Endothelial cell of umbilical vein (primary cell): ENCODE results near the gene HSPA5. TPM values are rescaled to one million over a fixed set of nuclear protein-coding genes. Genes with fewer than 3 reads are reported as not detected.
"Not testable (repeated sequence)": the region's sequence is repeated elsewhere in the genome, so short reads cannot be mapped to it uniquely, and the experiment has no call there.

ENCODE experiments used
- BruUV-seq: library from RNA; stranded (reverse); fragments of 400-500 nt; replicated peaks from 2 replicates; lab custom pipeline; 2021; lab: Mats Ljungman, UMichigan
- CTCF ChIA-PET: fragments of 300-600, 350-600 bp; sonication (Branson Sonifier 250); formaldehyde crosslinking; loops from one replicate; lab custom pipeline; 2021; ENCODE audit warnings: antibody characterized with exemption, inconsistent platforms; lab: Charles Lee
- POLR2A ChIA-PET: fragments of 300-600, 350-600 bp; sonication (Branson Sonifier 250); formaldehyde crosslinking; loops from one replicate; lab custom pipeline; 2021; ENCODE audit warnings: antibody characterized with exemption, inconsistent platforms; lab: Charles Lee
- DNase-seq: peaks from one replicate; pipeline ENCODE4 v3.0.0-alpha.2; 2011; ENCODE audit warnings: low read depth, low spot score
- FAIRE-seq: peaks from 2 replicates; lab custom pipeline; 2011; peaks lifted over from hg19 to GRCh38; lab: Jason Lieb, UNC
- H2AFZ ChIP-seq: 2 replicates; pipeline ENCODE4 v1.6.0; 2012; ENCODE audit warnings: low read depth, low read length, control low read depth, inconsistent platforms
- H3K27ac ChIP-seq: 2 replicates; pipeline ENCODE4 v1.5.1; 2011; ENCODE audit warnings: low read depth, mild to moderate bottlenecking, control low read depth, low read length, moderate library complexity; ENCODE audit not compliant: insufficient read depth
- H3K27me3 ChIP-seq, 2 experiments: 2 replicates each; pipeline versions ENCODE4 v1.6.0 to v1.6.1; 2011; ENCODE audit warnings: low read length in 2 of 2, mixed read lengths in 1 of 2; ENCODE audit not compliant: control insufficient read depth in 2 of 2, insufficient read depth in 2 of 2
- H3K36me3 ChIP-seq, 2 experiments: 2 replicates in 1 of 2; 3 replicates in 1 of 2; pipeline ENCODE4 v1.5.1; 2011; ENCODE audit warnings: low read length in 2 of 2, mild to moderate bottlenecking in 1 of 2, moderate library complexity in 1 of 2; ENCODE audit not compliant: control insufficient read depth in 2 of 2, insufficient read depth in 2 of 2; ENCODE audit errors: extremely low read depth in 1 of 2
- H3K4me1 ChIP-seq: 3 replicates; pipeline ENCODE4 v1.5.1; 2011; ENCODE audit warnings: mild to moderate bottlenecking, low read length; ENCODE audit not compliant: control insufficient read depth, insufficient read depth; ENCODE audit errors: extremely low read depth
- H3K4me2 ChIP-seq: 2 replicates; pipeline ENCODE4 v1.6.1; 2011; ENCODE audit warnings: low read length, control low read depth, mixed read lengths; ENCODE audit not compliant: insufficient read depth
- H3K4me3 ChIP-seq, 3 experiments: fragments of 200-600 bp in 1 of 3; sonication (generic), shearing (Covaris generic) in 1 of 3; replicated peaks in 1 of 3; 2 replicates each; pipeline ENCODE4 v1.5.1; 2011 to 2016; ENCODE audit warnings: control low read depth in 3 of 3, low read length in 3 of 3, mild to moderate bottlenecking in 2 of 3, inconsistent platforms in 1 of 3, low read depth in 1 of 3, moderate library complexity in 1 of 3; ENCODE audit not compliant: insufficient read depth in 1 of 3
- H3K79me2 ChIP-seq: 2 replicates; pipeline ENCODE4 v1.6.0; 2012; ENCODE audit warnings: low read length, inconsistent platforms; ENCODE audit not compliant: control insufficient read depth, insufficient read depth
- H3K9ac ChIP-seq: replicated peaks from 2 replicates; pipeline ENCODE3; 2011; ENCODE audit warnings: low read length, control low read depth; ENCODE audit not compliant: insufficient read depth; ENCODE audit errors: extremely low read depth
- H3K9me1 ChIP-seq: replicated peaks from 3 replicates; pipeline ENCODE4 v1.6.0; 2011; ENCODE audit warnings: mild to moderate bottlenecking, low read length; ENCODE audit not compliant: control insufficient read depth, insufficient read depth; ENCODE audit errors: extremely low read depth
- H3K9me3 ChIP-seq: replicated peaks from 2 replicates; pipeline ENCODE4 v1.5.1; 2012; ENCODE audit warnings: low read length, inconsistent platforms; ENCODE audit not compliant: control insufficient read depth, insufficient read depth
- H4K20me1 ChIP-seq: replicated peaks from 2 replicates; pipeline ENCODE3; 2011; ENCODE audit warnings: mild to moderate bottlenecking, low read length; ENCODE audit not compliant: control insufficient read depth, insufficient read depth; ENCODE audit errors: extremely low read depth
- EZH2 ChIP-seq: IDR thresholded peaks from 2 replicates; pipeline ENCODE4 v1.6.1; 2012; ENCODE audit warnings: borderline replicate concordance, low read depth, mild to moderate bottlenecking, moderate library complexity, low read length, inconsistent platforms; ENCODE audit not compliant: severe bottlenecking
- FOS ChIP-seq: IDR thresholded peaks from 2 replicates; pipeline ENCODE4 v1.6.1; 2011; ENCODE audit warnings: mild to moderate bottlenecking, low read length, moderate library complexity, borderline replicate concordance; ENCODE audit not compliant: insufficient read depth
- GATA2 ChIP-seq: IDR thresholded peaks from 2 replicates; pipeline ENCODE4 v1.7.0; 2011; ENCODE audit warnings: low read depth, mild to moderate bottlenecking, moderate library complexity, mixed read lengths, low read length; ENCODE audit not compliant: insufficient read length, insufficient read depth
- JUN ChIP-seq: IDR thresholded peaks from 2 replicates; pipeline ENCODE4 v1.6.1; 2011; ENCODE audit warnings: borderline replicate concordance, low read depth; ENCODE audit not compliant: insufficient read length, insufficient read depth
- MAX ChIP-seq: IDR thresholded peaks from 2 replicates; pipeline ENCODE4 v1.6.1; 2011; ENCODE audit not compliant: insufficient read depth, insufficient read length
- MYC ChIP-seq: IDR thresholded peaks from one replicate; pipeline ENCODE4 v1.6.1; 2011; ENCODE audit warnings: mild to moderate bottlenecking, low read depth, low read length
- POLR2A ChIP-seq: IDR thresholded peaks from 2 replicates; pipeline ENCODE4 v1.6.1; 2012; ENCODE audit warnings: low read depth, mild to moderate bottlenecking, control low read depth, low read length
- POLR2AphosphoS5 ChIP-seq: IDR thresholded peaks from 2 replicates; pipeline ENCODE4 v1.6.1; 2012; ENCODE audit warnings: low read depth, mild to moderate bottlenecking, control low read depth, low read length, moderate library complexity; ENCODE audit not compliant: insufficient read depth
- dilution Hi-C: fragments of 300-500 bp; cut with MboI; formaldehyde crosslinking; loops from one replicate; pipeline ENCODE4 v1.15.0; 2019; ENCODE audit warnings: low sequenced_read_pairs; ENCODE audit not compliant: extremely low pct_ligation_motif_present
- intact Hi-C: fragments of 100-400 bp; cut with micrococcal nuclease; formaldehyde crosslinking; loops from one replicate; pipeline ENCODE4 v1.10.0; 2022
- polyA plus RNA-seq, 4 experiments: library from polyadenylated mRNA; depleted of rRNA in 3 of 4; stranded (reverse) in 3 of 4; unstranded in 1 of 4; fragments of >200 nt; gene quantifications; 2 replicates each; pipeline versions ENCODE4 v1.2.1 to v1.2.3, GENCODE V29; 2011 to 2012; ENCODE audit warnings: missing spikeins in 1 of 4
- total RNA-seq: library from RNA; stranded (reverse); gene quantifications from 2 replicates; pipeline ENCODE4 v1.2.3, GENCODE V29; 2021
- TF ChIP-seq, protein P1 (sequence below), 2 donors: IDR thresholded peaks; 1 replicate in 1 of 2; 2 replicates in 1 of 2; pipeline ENCODE4 v1.5.1; 2011; ENCODE audit warnings: low read length in 2 of 2, mild to moderate bottlenecking in 2 of 2, moderate library complexity in 2 of 2, control low read depth in 1 of 2, inconsistent platforms in 1 of 2, low read depth in 1 of 2; ENCODE audit not compliant: insufficient read depth in 1 of 2; ENCODE audit errors: extremely low read depth in 1 of 2

Gene HSPA5
- total and polyA plus RNA-seq, 2 donors (not counting 3 experiments of a cell fraction or from before 2014, with no cell fraction given) = 247 to 538 TPM

DNA sequence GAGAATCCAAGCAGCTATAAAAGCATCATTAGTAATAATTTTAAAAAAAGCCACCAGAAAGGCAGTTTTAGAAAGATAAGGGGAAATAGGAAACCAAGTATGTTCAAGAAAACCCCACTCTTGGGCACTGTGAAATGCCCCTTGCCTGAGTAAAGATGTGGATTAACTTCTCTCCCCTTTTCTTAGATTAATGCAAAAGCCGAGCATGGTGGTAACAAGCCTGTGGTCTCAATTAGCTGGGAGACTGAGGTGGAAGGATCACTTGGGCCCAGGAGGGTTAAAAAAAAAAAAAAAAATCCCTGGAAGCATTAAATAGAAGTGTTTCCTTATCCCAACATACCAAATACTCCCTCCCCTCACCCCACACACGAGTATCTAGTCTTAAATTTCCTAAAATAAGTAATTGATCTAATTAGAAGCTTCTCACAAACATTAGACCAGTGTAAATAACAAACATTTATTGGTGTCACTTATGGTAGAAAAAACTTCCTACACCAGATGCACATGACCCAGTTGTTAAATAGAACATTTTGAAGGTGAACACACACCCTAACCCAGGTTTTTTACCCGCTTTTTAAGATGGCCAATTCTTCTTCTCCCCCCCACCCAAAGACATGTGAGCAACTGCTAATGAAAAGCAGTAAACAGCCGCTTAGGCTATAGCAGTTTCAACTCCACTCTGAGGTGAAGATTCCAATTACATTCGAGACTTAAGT, 5.2 kb downstream of the HSPA5 start:
- Histone ChIP-seq H3K36me3 (peaks cover 26 to 30% of the 10 kb centered on the region in 2 experiments), H2AFZ (no peak overlapping the region), H3K27ac (no peak overlapping the region), H3K9me3 (no peaks in the 10 kb centered on the region), H3K4me1 (peaks cover 32% of the 10 kb centered on the region), H3K4me2 (peak overlapping the region; percentile 93), H3K9ac (peak overlapping the region; percentile 8), H4K20me1 (peaks cover 16% of the 10 kb centered on the region), H3K9me1 (no peaks in the 10 kb centered on the region), H3K27me3 (no peaks in the 10 kb centered on the region), H3K4me3 (peak overlapping the region in 1 of 3 experiments; percentile 17), H3K79me2 (peaks cover 56% of the 10 kb centered on the region)
- no TSS peak for BruUV-seq
- ChIA-PET CTCF (no interaction called here), POLR2A (interaction anchor here (0.6 kb wide), 1 partner anchor 242 kb away, joined by 3 read pairs; no protein-coding TSS in a partner anchor)
- FAIRE-seq = no peak
- no peak for DNase-seq
- dilution Hi-C loops (no loop called here), intact Hi-C loops (no loop called here)
- no peak for TF ChIP-seq POLR2A
- TF ChIP-seq, protein P1, sequence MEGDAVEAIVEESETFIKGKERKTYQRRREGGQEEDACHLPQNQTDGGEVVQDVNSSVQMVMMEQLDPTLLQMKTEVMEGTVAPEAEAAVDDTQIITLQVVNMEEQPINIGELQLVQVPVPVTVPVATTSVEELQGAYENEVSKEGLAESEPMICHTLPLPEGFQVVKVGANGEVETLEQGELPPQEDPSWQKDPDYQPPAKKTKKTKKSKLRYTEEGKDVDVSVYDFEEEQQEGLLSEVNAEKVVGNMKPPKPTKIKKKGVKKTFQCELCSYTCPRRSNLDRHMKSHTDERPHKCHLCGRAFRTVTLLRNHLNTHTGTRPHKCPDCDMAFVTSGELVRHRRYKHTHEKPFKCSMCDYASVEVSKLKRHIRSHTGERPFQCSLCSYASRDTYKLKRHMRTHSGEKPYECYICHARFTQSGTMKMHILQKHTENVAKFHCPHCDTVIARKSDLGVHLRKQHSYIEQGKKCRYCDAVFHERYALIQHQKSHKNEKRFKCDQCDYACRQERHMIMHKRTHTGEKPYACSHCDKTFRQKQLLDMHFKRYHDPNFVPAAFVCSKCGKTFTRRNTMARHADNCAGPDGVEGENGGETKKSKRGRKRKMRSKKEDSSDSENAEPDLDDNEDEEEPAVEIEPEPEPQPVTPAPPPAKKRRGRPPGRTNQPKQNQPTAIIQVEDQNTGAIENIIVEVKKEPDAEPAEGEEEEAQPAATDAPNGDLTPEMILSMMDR (IDR thresholded peaks at IDR 0.05; ENCODE audit: extremely low read depth in 1 of 2, insufficient read depth in 1 of 2, low read depth in 1 of 2, low read length in 2 of 2) = no peak
- TF ChIP-seq JUN = no peak
- no peak for TF ChIP-seq POLR2AphosphoS5
- no peak for TF ChIP-seq MAX
- no peak for TF ChIP-seq FOS
- no peak for TF ChIP-seq MYC
- no peak for TF ChIP-seq GATA2
- no peak for TF ChIP-seq EZH2

GRCh38 chr9:125234099-125234498, 7.0 kb downstream of the HSPA5 start:
- dilution Hi-C loops, FAIRE-seq, H3K9me1 ChIP-seq, DNase-seq, H3K4me2 ChIP-seq, BruUV-seq, H2AFZ ChIP-seq, H3K4me3 ChIP-seq, H3K9me3 ChIP-seq, H3K27me3 ChIP-seq, H3K9ac ChIP-seq, H3K27ac ChIP-seq, intact Hi-C loops: not testable (repeated sequence)
- ChIA-PET CTCF (interaction anchor here (1.0 to 1.3 kb wide), 3 partner anchors 10 to 90 kb away, joined by 3 to 5 read pairs (median 3); partner anchors contain the start of gene SCAI), POLR2A (interaction anchor here (1.0 kb wide), 1 partner anchor 35 kb away, joined by 3 read pairs; no protein-coding TSS in a partner anchor)
- Histone ChIP-seq H4K20me1 (peaks cover 14% of the 10 kb centered on the region), H3K4me1 (peaks cover 28% of the 10 kb centered on the region), H3K79me2 (peaks cover 38% of the 10 kb centered on the region), H3K36me3 (peaks cover 23 to 28% of the 10 kb centered on the region in 2 experiments)
